GM12873 (cell line): ENCODE data around the gene MMP7.

Experiments used
- CTCF ChIP-seq: IDR thresholded peaks from 2 replicates; pipeline ENCODE4 v1.5.1; 2012; ENCODE audit warnings: low read depth, mild to moderate bottlenecking, moderate library complexity, low read length, control low read depth; ENCODE audit not compliant: insufficient read depth; ENCODE audit errors: missing control alignments

MMP7 gene, protein sequence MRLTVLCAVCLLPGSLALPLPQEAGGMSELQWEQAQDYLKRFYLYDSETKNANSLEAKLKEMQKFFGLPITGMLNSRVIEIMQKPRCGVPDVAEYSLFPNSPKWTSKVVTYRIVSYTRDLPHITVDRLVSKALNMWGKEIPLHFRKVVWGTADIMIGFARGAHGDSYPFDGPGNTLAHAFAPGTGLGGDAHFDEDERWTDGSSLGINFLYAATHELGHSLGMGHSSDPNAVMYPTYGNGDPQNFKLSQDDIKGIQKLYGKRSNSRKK

DNA sequence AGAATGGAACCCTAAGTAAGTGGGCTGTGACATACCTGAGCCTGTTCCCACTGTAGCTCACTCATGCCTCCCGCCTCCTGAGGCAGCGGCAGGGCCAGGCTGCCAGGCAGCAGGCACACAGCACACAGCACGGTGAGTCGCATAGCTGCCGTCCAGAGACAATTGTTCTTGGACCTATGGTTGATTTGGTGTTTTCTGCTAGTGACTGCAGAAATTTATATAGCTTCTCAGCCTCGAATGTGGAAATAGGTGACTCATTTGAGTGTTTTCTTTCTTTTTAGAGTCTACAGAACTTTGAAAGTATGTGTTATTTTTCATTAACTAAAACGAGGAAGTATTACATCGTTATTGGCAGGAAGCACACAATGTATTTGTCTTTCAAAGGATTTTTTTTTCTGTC lies at the start of gene MMP7:
MMP7 (minus strand) TSS at position 190 of the 400 bp plus-strand sequence; CDS start at position 143, 47 bp downstream.
- TF ChIP-seq CTCF, result no peak

DNA sequence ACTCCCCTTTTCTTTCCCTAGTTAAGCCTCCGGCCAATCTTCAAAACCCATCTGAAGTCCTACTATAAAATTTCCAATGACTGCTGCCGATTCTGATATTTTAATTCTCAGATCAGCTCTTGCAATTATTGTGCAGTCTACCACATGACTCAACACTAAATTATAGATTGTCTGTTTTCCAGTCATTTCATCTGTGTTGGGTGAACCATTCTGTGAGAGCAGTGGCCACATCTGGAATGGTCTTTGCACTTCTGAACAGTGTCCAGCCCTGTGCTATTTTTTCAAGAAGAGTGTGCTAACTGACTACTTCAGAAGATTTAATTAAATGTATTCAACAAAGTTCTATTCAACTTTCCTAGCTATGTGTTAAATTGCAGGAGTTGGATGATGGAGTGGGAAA lies 47.2 kb upstream of the MMP7 start:
- no peak for TF ChIP-seq CTCF

DNA sequence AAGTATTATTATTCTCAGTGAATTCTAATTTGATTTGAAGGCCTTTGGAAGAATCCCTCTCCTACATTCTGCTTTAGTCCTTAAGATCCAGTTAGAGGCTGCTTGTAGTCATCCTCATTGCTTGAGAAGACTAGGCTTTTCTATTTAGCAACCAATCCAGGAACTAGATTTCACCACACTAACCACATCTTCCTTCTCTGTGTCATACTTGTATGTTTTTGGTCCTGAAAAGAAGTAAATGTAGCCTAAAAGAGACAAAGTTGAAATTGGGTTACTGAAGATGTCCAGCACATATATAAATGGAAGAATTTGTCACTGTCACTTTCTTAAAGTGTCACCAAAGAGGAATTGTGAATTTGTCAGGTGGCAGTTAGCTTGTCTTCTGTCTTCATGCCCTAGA lies 46.6 kb upstream of the MMP7 start:
- no peak for TF ChIP-seq CTCF

DNA sequence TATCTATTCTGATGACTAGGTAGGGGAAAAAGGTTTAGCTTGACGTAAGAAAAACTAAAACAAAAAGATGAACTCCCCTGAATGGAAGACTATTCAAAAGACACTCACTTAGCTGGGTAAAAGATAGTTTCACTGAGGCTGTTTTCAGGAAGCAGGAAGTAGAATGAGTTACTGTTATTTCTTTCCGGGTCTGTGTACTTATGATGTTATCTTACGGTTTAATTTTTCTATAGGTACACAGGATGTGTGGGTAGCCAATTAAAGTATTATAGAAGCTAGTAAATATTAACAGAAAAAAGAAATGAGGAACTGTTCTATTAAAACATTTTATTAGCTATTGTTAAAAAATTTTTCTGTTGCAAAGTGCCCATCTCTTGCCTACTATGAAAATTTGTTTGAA lies 45.8 kb upstream of the MMP7 start:
- TF ChIP-seq CTCF, result no peak

GRCh38 chr11:102575012-102575411 lies 44.5 kb upstream of the MMP7 start:
- no peak for TF ChIP-seq CTCF

GRCh38 chr11:102573851-102574250 lies 43.3 kb upstream of the MMP7 start:
- no peak for TF ChIP-seq CTCF

- TF ChIP-seq CTCF, result no peak
Measured at GRCh38 chr11:102572554-102573220, 42.1 kb upstream of the MMP7 start.
